MCF 10A (cell line): ENCODE results near the gene NKD1. TPM values are rescaled to one million over a fixed set of nuclear protein-coding genes. Genes with fewer than 3 reads are reported as not detected.

Experiments
- BruUV-seq: library from RNA; stranded (reverse); fragments of 400-500 nt; replicated peaks from 2 replicates; lab custom pipeline; 2021; lab: Mats Ljungman, UMichigan
- CTCF ChIA-PET: fragments of 300-600 bp; sonication (Branson Sonifier 250); formaldehyde crosslinking; extraction: SDS; loops from one replicate; lab custom pipeline; 2021; ENCODE audit warnings: antibody characterized with exemption, inconsistent platforms; lab: Yijun Ruan, JAX
- POLR2A ChIA-PET: fragments of 300-600, 350-650 bp; sonication (Branson Sonifier 250); formaldehyde crosslinking; extraction: SDS; loops from one replicate; lab custom pipeline; 2020; ENCODE audit warnings: antibody characterized with exemption, inconsistent platforms; lab: Yijun Ruan, JAX
- DNase-seq: peaks from one replicate; pipeline ENCODE4 v3.0.0-alpha.2; 2018; ENCODE audit not compliant: unreplicated experiment
- H3K27ac Mint-ChIP-seq: one replicate; pipeline ENCODE4 v1.8.0; 2022; ENCODE audit warnings: mild to moderate bottlenecking, low read depth, mixed read lengths; ENCODE audit not compliant: unreplicated experiment
- H3K27me3 Mint-ChIP-seq: one replicate; pipeline ENCODE4 v1.8.0; 2022; ENCODE audit warnings: mixed read lengths; ENCODE audit not compliant: insufficient read depth, unreplicated experiment
- H3K36me3 Mint-ChIP-seq: one replicate; pipeline ENCODE4 v1.8.0; 2022; ENCODE audit warnings: mild to moderate bottlenecking, moderate library complexity, mixed read lengths; ENCODE audit not compliant: insufficient read depth, unreplicated experiment
- H3K4me1 Mint-ChIP-seq: one replicate; pipeline ENCODE4 v1.8.0; 2022; ENCODE audit warnings: mixed read lengths; ENCODE audit not compliant: insufficient read depth, unreplicated experiment
- H3K4me3 Mint-ChIP-seq: one replicate; pipeline ENCODE4 v1.8.0; 2022; ENCODE audit warnings: mild to moderate bottlenecking, moderate library complexity, mixed read lengths; ENCODE audit not compliant: unreplicated experiment
- H3K9me3 Mint-ChIP-seq: one replicate; pipeline ENCODE4 v1.8.0; 2022; ENCODE audit warnings: mixed read lengths; ENCODE audit not compliant: unreplicated experiment
- CTCF ChIP-seq: fragments of 200-600 bp; IDR thresholded peaks from one replicate; pipeline ENCODE4 v1.8.0; 2022; ENCODE audit warnings: antibody characterized with exemption, mild to moderate bottlenecking; ENCODE audit not compliant: unreplicated experiment
- intact Hi-C: fragments of 100-400 bp; cut with micrococcal nuclease; formaldehyde crosslinking; loops from 2 replicates; pipeline ENCODE4 v1.14.1; 2022
- total RNA-seq: library from RNA; stranded (reverse); gene quantifications from 2 replicates; pipeline ENCODE4 v1.2.3, GENCODE V29; 2022

NKD1 gene
- total RNA-seq, 1 experiment from 2014 or later: 0.07 TPM

GRCh38 chr16:50521246-50521900 lies 26.8 kb upstream of the NKD1 start:
- CTCF ChIA-PET: interaction anchor here (2.2 kb wide), 1 partner anchor 152 kb away, joined by 5 read pairs; the partner anchor contains the start of gene BRD7
- Mint-ChIP-seq H3K27ac (no peak overlapping the region), H3K4me1 (no peaks in the 10 kb centered on the region), H3K36me3 (no peaks in the 10 kb centered on the region), H3K27me3 (no peaks in the 10 kb centered on the region), H3K9me3 (peaks cover 9% of the 10 kb centered on the region), H3K4me3 (no peak overlapping the region)
- BruUV-seq: no TSS peak
- DNase-seq: no peak
- POLR2A ChIA-PET: no interaction called here
- no peak for TF ChIP-seq CTCF
- intact Hi-C loops: no loop called here

- no peaks in the 10 kb centered on the region for H3K27me3 Mint-ChIP-seq
- TF ChIP-seq CTCF: no peak
- DNase-seq: no peak
- CTCF ChIA-PET: interaction anchor here (2.2 kb wide), 1 partner anchor 153 kb away, joined by 5 read pairs; the partner anchor contains the start of gene BRD7
- H3K27ac Mint-ChIP-seq: no peak overlapping the region
- intact Hi-C loops: no loop called here
- POLR2A ChIA-PET: no interaction called here
- H3K4me3 Mint-ChIP-seq: no peak overlapping the region
- H3K36me3 Mint-ChIP-seq: no peaks in the 10 kb centered on the region
- no peaks in the 10 kb centered on the region for H3K4me1 Mint-ChIP-seq
- no peaks in the 10 kb centered on the region for H3K9me3 Mint-ChIP-seq
- no TSS peak for BruUV-seq
Measured at GRCh38 chr16:50522324-50522723, 25.9 kb upstream of the NKD1 start.

GRCh38 chr16:50523710-50524109 lies 24.5 kb upstream of the NKD1 start:
- TF ChIP-seq CTCF: no peak
- Mint-ChIP-seq H3K27ac (no peak overlapping the region), H3K27me3 (no peaks in the 10 kb centered on the region), H3K36me3 (no peaks in the 10 kb centered on the region), H3K9me3 (peaks cover 6% of the 10 kb centered on the region), H3K4me1 (no peaks in the 10 kb centered on the region), H3K4me3 (no peak overlapping the region)
- no TSS peak for BruUV-seq
- intact Hi-C loops: no loop called here
- DNase-seq: no peak
- CTCF ChIA-PET: interaction anchor here (0.8 to 2.2 kb wide), 3 partner anchors 10 to 154 kb away, joined by 3 to 5 read pairs (median 3); partner anchors contain the start of gene BRD7
- POLR2A ChIA-PET: no interaction called here

- no peaks in the 10 kb centered on the region for H3K27me3 Mint-ChIP-seq
- no peaks in the 10 kb centered on the region for H3K36me3 Mint-ChIP-seq
- H3K4me3 Mint-ChIP-seq: no peak overlapping the region
- H3K9me3 Mint-ChIP-seq: peaks cover 8% of the 10 kb centered on the region
- no peak overlapping the region for H3K27ac Mint-ChIP-seq
- H3K4me1 Mint-ChIP-seq: peaks cover 2% of the 10 kb centered on the region
- no peak for DNase-seq
- BruUV-seq: no TSS peak
- CTCF ChIA-PET: no interaction called here
- POLR2A ChIA-PET: interaction anchor here (0.7 kb wide), 1 partner anchor 102 kb away, joined by 3 read pairs; no protein-coding TSS in a partner anchor
- TF ChIP-seq CTCF: no peak
- intact Hi-C loops: no loop called here
Measured at GRCh38 chr16:50525262-50525661, 22.9 kb upstream of the NKD1 start.
